GM18505 (cell line): Measurements from ENCODE around the gene ADGRV1.

Experiments
- ATAC-seq: cut with Tn5 transposase; IDR thresholded peaks from one replicate; pipeline ENCODE4 v1.9.1; 2021; ENCODE audit not compliant: unreplicated experiment
- POLR2A ChIP-seq: IDR thresholded peaks from 4 replicates; pipeline ENCODE4 v1.6.1; 2011; ENCODE audit warnings: borderline replicate concordance; ENCODE audit not compliant: insufficient read depth, insufficient read length; ENCODE audit errors: extremely low read depth

Gene ADGRV1

GRCh38 chr5:91070761-91071550 lies 512.4 kb downstream of the ADGRV1 start:
- no peak for TF ChIP-seq POLR2A
- ATAC-seq: no peak

- ATAC-seq: no peak
- no peak for TF ChIP-seq POLR2A
These were observed 514.3 kb downstream of the ADGRV1 start for GRCh38 chr5:91072881-91073280.

- ATAC-seq: no peak
- no peak for TF ChIP-seq POLR2A
These were observed 516.0 kb downstream of the ADGRV1 start for GRCh38 chr5:91074615-91075014.

GRCh38 chr5:91076138-91076537 lies 517.5 kb downstream of the ADGRV1 start:
- TF ChIP-seq POLR2A: no peak
- no peak for ATAC-seq

GRCh38 chr5:91077623-91078022 lies 519.0 kb downstream of the ADGRV1 start:
- TF ChIP-seq POLR2A: no peak
- no peak for ATAC-seq

GRCh38 chr5:91079037-91079436 lies 520.4 kb downstream of the ADGRV1 start:
- no peak for ATAC-seq
- TF ChIP-seq POLR2A: no peak

GRCh38 chr5:91089758-91090157 lies 531.2 kb downstream of the ADGRV1 start:
- no peak for TF ChIP-seq POLR2A

GRCh38 chr5:91090995-91091394 lies 532.4 kb downstream of the ADGRV1 start:
- ATAC-seq: no peak
- TF ChIP-seq POLR2A: no peak

More at GRCh38 chr5:91089758-91090157, 531.2 kb downstream of the ADGRV1 start:
- ATAC-seq: no peak

- TF ChIP-seq POLR2A: no peak
- no peak for ATAC-seq
These were observed 533.1 kb downstream of the ADGRV1 start for GRCh38 chr5:91091471-91092234.

GRCh38 chr5:91092859-91093783 lies 534.5 kb downstream of the ADGRV1 start:
- ATAC-seq: no peak
- no peak for TF ChIP-seq POLR2A

GRCh38 chr5:91095313-91095712 lies 536.7 kb downstream of the ADGRV1 start:
- no peak for TF ChIP-seq POLR2A
- ATAC-seq: no peak

GRCh38 chr5:91095786-91096385 lies 537.3 kb downstream of the ADGRV1 start:
- ATAC-seq: no peak
- TF ChIP-seq POLR2A: no peak

- TF ChIP-seq POLR2A: no peak
- no peak for ATAC-seq
These were observed 539.9 kb downstream of the ADGRV1 start for GRCh38 chr5:91098541-91098940.

- no peak for TF ChIP-seq POLR2A
- ATAC-seq: peak; percentile 99
These were observed 543.2 kb downstream of the ADGRV1 start for GRCh38 chr5:91101600-91102379.
